Thyroid gland (tissue), 4 donors: ENCODE data around the gene SERPINB6.

Experiments
- CTCF ChIP-seq, 6 experiments: fragments of 200-600 bp in 3 of 6; fragments of 450-650 bp in 3 of 6; sonication (generic) in 3 of 6; IDR thresholded peaks; one replicate each; pipeline ENCODE4 v1.5.1; 2016 to 2019; ENCODE audit warnings: antibody characterized with exemption in 6 of 6, mild to moderate bottlenecking in 2 of 6, inconsistent platforms in 1 of 6, moderate library complexity in 1 of 6
- POLR2A ChIP-seq, 2 donors: fragments of 450-650 bp; IDR thresholded peaks; one replicate each; pipeline ENCODE4 v1.6.1; 2017; ENCODE audit warnings: antibody characterized with exemption in 2 of 2, mild to moderate bottlenecking in 2 of 2, moderate library complexity in 1 of 2

- no peak for TF ChIP-seq CTCF (IDR thresholded peaks at IDR 0.05)
- TF ChIP-seq POLR2A (IDR thresholded peaks at IDR 0.05), result no peak
These were observed 28.3 kb downstream of the SERPINB6 start for GRCh38 chr6:2942914-2943563.
